Progenitor cell of endocrine pancreas (in vitro differentiated cells): Measurements from ENCODE around the gene CCDC126. TPM values are rescaled to one million over a fixed set of nuclear protein-coding genes. Genes with fewer than 3 reads are reported as not detected.
A peak's percentile ranks its signal among the peaks of the same experiment; 100 is the strongest.

ENCODE experiments used
- DNase-seq: peaks from one replicate; pipeline ENCODE4 v3.0.0; 2021; ENCODE audit warnings: low spot score; ENCODE audit not compliant: unreplicated experiment
- H3K27ac Mint-ChIP-seq: 2 replicates; pipeline ENCODE4 v1.8.0; 2021; ENCODE audit warnings: mild to moderate bottlenecking, moderate library complexity, mixed read lengths
- H3K27me3 Mint-ChIP-seq: 2 replicates; pipeline ENCODE4 v1.8.0; 2021; ENCODE audit warnings: mixed read lengths
- H3K36me3 Mint-ChIP-seq: 2 replicates; pipeline ENCODE4 v1.8.0; 2022; ENCODE audit warnings: mixed read lengths; ENCODE audit not compliant: insufficient read depth
- H3K4me1 Mint-ChIP-seq: 2 replicates; pipeline ENCODE4 v1.8.0; 2021; ENCODE audit warnings: low read depth, mixed read lengths
- H3K4me3 Mint-ChIP-seq: 2 replicates; pipeline ENCODE4 v1.8.0; 2021; ENCODE audit warnings: low read depth, mild to moderate bottlenecking, moderate library complexity, mixed read lengths
- H3K9me3 Mint-ChIP-seq: 2 replicates; pipeline ENCODE4 v1.8.0; 2021; ENCODE audit warnings: low read depth, mixed read lengths
- CTCF ChIP-seq: fragments of 200-600 bp; sonication (generic); IDR thresholded peaks from one replicate; pipeline ENCODE4 v1.5.0; 2021; ENCODE audit warnings: antibody characterized with exemption, mild to moderate bottlenecking; ENCODE audit not compliant: unreplicated experiment
- total RNA-seq: library from RNA; stranded (reverse); gene quantifications from 2 replicates; pipeline ENCODE4 v1.2.1, GENCODE V29; 2021

CCDC126 gene
- total RNA-seq, 1 donor from 2014 or later: 21.3 TPM

GRCh38 chr7:23586159-23586558, 11.0 kb upstream of the CCDC126 start:
- Mint-ChIP-seq H3K27me3 (no peaks in the 10 kb centered on the region), H3K4me1 (no peaks in the 10 kb centered on the region), H3K27ac (no peak overlapping the region), H3K36me3 (no peaks in the 10 kb centered on the region), H3K4me3 (no peak overlapping the region), H3K9me3 (no peaks in the 10 kb centered on the region)
- no peak for TF ChIP-seq CTCF
- DNase-seq: no peak

GRCh38 chr7:23590529-23590928, 6.7 kb upstream of the CCDC126 start:
- no peak overlapping the region for H3K4me3 Mint-ChIP-seq
- no peaks in the 10 kb centered on the region for H3K4me1 Mint-ChIP-seq
- TF ChIP-seq CTCF: no peak
- no peak for DNase-seq
- no peaks in the 10 kb centered on the region for H3K36me3 Mint-ChIP-seq
- H3K27ac Mint-ChIP-seq: no peak overlapping the region
- H3K27me3 Mint-ChIP-seq: peaks cover under 1% of the 10 kb centered on the region
- H3K9me3 Mint-ChIP-seq: no peaks in the 10 kb centered on the region

- TF ChIP-seq CTCF: no peak
- H3K27ac Mint-ChIP-seq: no peak overlapping the region
- no peak overlapping the region for H3K4me3 Mint-ChIP-seq
- H3K9me3 Mint-ChIP-seq: peaks cover 4% of the 10 kb centered on the region
- peaks cover 4% of the 10 kb centered on the region for H3K4me1 Mint-ChIP-seq
- H3K36me3 Mint-ChIP-seq: peaks cover 1% of the 10 kb centered on the region
- H3K27me3 Mint-ChIP-seq: peaks cover 11% of the 10 kb centered on the region
- DNase-seq: no peak
Measured at GRCh38 chr7:23593706-23594105, 3.5 kb upstream of the CCDC126 start.

GRCh38 chr7:23594879-23595604, 2.1 kb upstream of the CCDC126 start:
- Mint-ChIP-seq H3K36me3 (peaks cover 1% of the 10 kb centered on the region), H3K9me3 (peaks cover 4% of the 10 kb centered on the region), H3K27ac (no peak overlapping the region), H3K27me3 (peaks cover 11% of the 10 kb centered on the region), H3K4me3 (no peak overlapping the region), H3K4me1 (peaks cover 9% of the 10 kb centered on the region)
- no peak for DNase-seq
- no peak for TF ChIP-seq CTCF

GRCh38 chr7:23598296-23598695, 1.1 kb downstream of the CCDC126 start:
- H3K9me3 Mint-ChIP-seq: peaks cover 4% of the 10 kb centered on the region
- peaks cover 35% of the 10 kb centered on the region for H3K4me1 Mint-ChIP-seq
- peak overlapping the region; percentile 89 for H3K4me3 Mint-ChIP-seq
- H3K27ac Mint-ChIP-seq: peak overlapping the region; percentile 94
- TF ChIP-seq CTCF: no peak
- peaks cover 1% of the 10 kb centered on the region for H3K36me3 Mint-ChIP-seq
- peaks cover 11% of the 10 kb centered on the region for H3K27me3 Mint-ChIP-seq
- DNase-seq: no peak
